Testis (tissue), 2 donors: ENCODE data around the gene PIEZO1.

ENCODE experiments used
- CTCF ChIP-seq, 3 experiments: fragments of 450-650 bp in 2 of 3; fragments of 200-600 bp in 1 of 3; sonication (generic) in 1 of 3; IDR thresholded peaks; one replicate each; pipeline ENCODE4 v1.5.1; 2016 to 2019; ENCODE audit warnings: antibody characterized with exemption in 3 of 3, mild to moderate bottlenecking in 2 of 3, moderate library complexity in 1 of 3
- POLR2A ChIP-seq: fragments of 450-650 bp; IDR thresholded peaks from one replicate; pipeline ENCODE4 v1.6.1; 2017; ENCODE audit warnings: antibody characterized with exemption, mild to moderate bottlenecking, moderate library complexity

GRCh38 chr16:88807626-88808453, 22.8 kb upstream of the PIEZO1 start:
- TF ChIP-seq CTCF (IDR thresholded peaks at IDR 0.05): no peak
- no peak for TF ChIP-seq POLR2A
